ENCODE results near the gene DNAJC27. TPM values are rescaled to one million over a fixed set of nuclear protein-coding genes. Genes with fewer than 3 reads are reported as not detected.

DNAJC27 gene
- total and polyA plus RNA-seq, 7 donors = 3.3 to 8.2 (median 7.1) TPM

- intact Hi-C loops (cut with DNase I) = no loop called here
- Histone ChIP-seq H3K27ac (no peak overlapping the region), H3K4me1 (no peaks in the 10 kb centered on the region), H3K9me3 (no peaks in the 10 kb centered on the region), H3K36me3 (ENCODE audit: insufficient read depth in 1 of 2, low read depth in 1 of 2) (peaks cover 6 to 76% of the 10 kb centered on the region in 2 donors), H3K27me3 (ENCODE audit: insufficient read depth in 3 of 3, low read length in 2 of 3) (no peaks in the 10 kb centered on the region), H3K4me3 (no peak overlapping the region)
- DNase-seq (no peak), ATAC-seq (no peak)
- WGBS, 3 donors = 55 to 82% (median 68%) methylated on average over 3 of the region's 3 CpGs
- no peak for TF ChIP-seq CTCF (IDR thresholded peaks at IDR 0.05)
These were observed 24.1 kb downstream of the DNAJC27 start for GRCh38 chr2:24947561-24948157.

- intact Hi-C loops (cut with DNase I) = no loop called here
- peaks cover 1 to 58% of the 10 kb centered on the region in 2 donors for H3K36me3 ChIP-seq (ENCODE audit: insufficient read depth in 1 of 2, low read depth in 1 of 2)
- H3K27me3 ChIP-seq (ENCODE audit: insufficient read depth in 3 of 3, low read length in 2 of 3) = no peaks in the 10 kb centered on the region
- H3K4me1 ChIP-seq = no peaks in the 10 kb centered on the region
- H3K4me3 ChIP-seq = no peak overlapping the region
- 93 to 99% (median 95%) methylated on average over 4 of the region's 4 CpGs for WGBS, 3 donors
- no peak overlapping the region for H3K27ac ChIP-seq
- ATAC-seq (no peak), DNase-seq (no peak)
- TF ChIP-seq CTCF (IDR thresholded peaks at IDR 0.05) = no peak
- H3K9me3 ChIP-seq = no peaks in the 10 kb centered on the region
These were observed 25.8 kb downstream of the DNAJC27 start for GRCh38 chr2:24945907-24946306.

- H3K4me3 ChIP-seq = no peak overlapping the region
- no peaks in the 10 kb centered on the region for H3K4me1 ChIP-seq
- 81% methylated on average over 7 of the region's 7 CpGs for WGBS, 3 donors
- ATAC-seq (no peak), DNase-seq (no peak)
- no peak for TF ChIP-seq CTCF (IDR thresholded peaks at IDR 0.05)
- H3K27me3 ChIP-seq (ENCODE audit: insufficient read depth in 3 of 3, low read length in 2 of 3) = no peaks in the 10 kb centered on the region
- H3K27ac ChIP-seq = no peak overlapping the region
- no peaks in the 10 kb centered on the region for H3K9me3 ChIP-seq
- intact Hi-C loops (cut with DNase I) = no loop called here
- peaks cover 0 to 37% of the 10 kb centered on the region in 2 donors for H3K36me3 ChIP-seq (ENCODE audit: insufficient read depth in 1 of 2, low read depth in 1 of 2)
These were observed 28.2 kb downstream of the DNAJC27 start for GRCh38 chr2:24943427-24944053.

GRCh38 chr2:24939353-24939752, 32.4 kb downstream of the DNAJC27 start:
- no peak for TF ChIP-seq CTCF (IDR thresholded peaks at IDR 0.05)
- WGBS, 3 donors = 71 to 76% (median 72%) methylated on average over 6 of the region's 6 CpGs
- Histone ChIP-seq H3K27me3 (ENCODE audit: insufficient read depth in 3 of 3, low read length in 2 of 3) (no peaks in the 10 kb centered on the region), H3K36me3 (ENCODE audit: insufficient read depth in 1 of 2, low read depth in 1 of 2) (peaks cover 0 to 7% of the 10 kb centered on the region in 2 donors), H3K4me1 (no peaks in the 10 kb centered on the region), H3K4me3 (no peak overlapping the region), H3K9me3 (no peaks in the 10 kb centered on the region), H3K27ac (no peak overlapping the region)
- intact Hi-C loops (cut with DNase I) = no loop called here
- no peak for DNase-seq
- ATAC-seq = no peak

- Histone ChIP-seq H3K36me3 (ENCODE audit: insufficient read depth in 1 of 2, low read depth in 1 of 2) (no peaks in the 10 kb centered on the region), H3K4me1 (no peaks in the 10 kb centered on the region), H3K4me3 (no peak overlapping the region), H3K27ac (no peak overlapping the region), H3K27me3 (ENCODE audit: insufficient read depth in 3 of 3, low read length in 2 of 3) (no peaks in the 10 kb centered on the region), H3K9me3 (no peaks in the 10 kb centered on the region)
- DNase-seq (no peak), ATAC-seq (no peak)
- WGBS, 3 donors = 96 to 97% (median 96%) methylated on average over 2 of the region's 2 CpGs
- intact Hi-C loops (cut with DNase I) = no loop called here
- TF ChIP-seq CTCF (IDR thresholded peaks at IDR 0.05) = no peak
These were observed 34.5 kb downstream of the DNAJC27 start for GRCh38 chr2:24937236-24937635.

Measured in psoas muscle (tissue), 8 donors.